HCT116 (cell line): ENCODE measurements around the gene CDH11. TPM values are rescaled to one million over a fixed set of nuclear protein-coding genes. Genes with fewer than 3 reads are reported as not detected.

Experiments
- ATAC-seq: fragments of 200-7000 bp; cut with Tn5 transposase; 2 replicates; pipeline ENCODE4 v1.9.1; 2020; ENCODE audit warnings: mild to moderate bottlenecking, moderate library complexity
- BruUV-seq: library from RNA; stranded (reverse); fragments of 400-500 nt; replicated peaks from 2 replicates; lab custom pipeline; 2021; lab: Mats Ljungman, UMichigan
- CTCF ChIA-PET: fragments of 300-600 bp; sonication (Branson Sonifier 250); formaldehyde crosslinking; loops from one replicate; lab custom pipeline; 2021; ENCODE audit warnings: antibody characterized with exemption; lab: Charles Lee
- POLR2A ChIA-PET: fragments of 300-600, 350-600 bp; sonication (Branson Sonifier 250); formaldehyde crosslinking; loops from one replicate; lab custom pipeline; 2021; ENCODE audit warnings: antibody characterized with exemption; lab: Charles Lee
- RAD21 ChIA-PET, 2 experiments: fragments of 300-600 bp; sonication (Branson Sonifier 250); formaldehyde crosslinking; loops; one replicate each; lab custom pipeline; 2023; ENCODE audit warnings: low total read pairs in 2 of 2; ENCODE audit not compliant: uncharacterized antibody in 2 of 2, unreplicated experiment in 2 of 2, low non-redundant PET in 1 of 2; lab: Charles Lee
- DNase-seq: peaks from one replicate; pipeline ENCODE4 v3.0.0-alpha.2; 2010; ENCODE audit warnings: low read depth, low spot score
- H2AFZ ChIP-seq: fragments of 200-600 bp; shearing (Covaris generic), sonication (generic); 2 replicates; pipeline ENCODE4 v1.6.1; 2017; ENCODE audit warnings: low read depth, mixed run types, mixed read lengths, antibody characterized with exemption, low read length; ENCODE audit not compliant: poor library complexity, severe bottlenecking
- H3K27ac ChIP-seq: 2 replicates; pipeline ENCODE4 v1.5.1; 2012; ENCODE audit warnings: low read depth, low read length
- H3K27me3 ChIP-seq: fragments of 200-600 bp; sonication (generic); 2 replicates; pipeline ENCODE4 v1.6.1; 2016; ENCODE audit warnings: mixed run types, low read length, mixed read lengths; ENCODE audit not compliant: insufficient read depth
- H3K36me3 ChIP-seq, 2 experiments: fragments of 200-500 bp in 1 of 2; fragments of 200-600 bp in 1 of 2; sonication (Bioruptor generic) in 1 of 2; sonication (generic) in 1 of 2; 2 replicates each; pipeline versions ENCODE4 v1.5.1 to v1.6.1; 2014 to 2016; ENCODE audit warnings: low read length in 2 of 2, inconsistent platforms in 1 of 2, mixed read lengths in 1 of 2, mixed run types in 1 of 2; ENCODE audit not compliant: insufficient read depth in 2 of 2, control insufficient read depth in 1 of 2
- H3K4me1 ChIP-seq, 2 experiments: fragments of 200-600 bp in 1 of 2; sonication (generic) in 1 of 2; 2 replicates each; pipeline versions ENCODE4 v1.5.1 to v1.6.1; 2012 to 2017; ENCODE audit warnings: low read length in 2 of 2, inconsistent platforms in 1 of 2, mild to moderate bottlenecking in 1 of 2, mixed read lengths in 1 of 2, mixed run types in 1 of 2, moderate library complexity in 1 of 2; ENCODE audit not compliant: insufficient read depth in 2 of 2, control insufficient read depth in 1 of 2
- H3K4me2 ChIP-seq: fragments of 200-600 bp; sonication (generic); 2 replicates; pipeline ENCODE4 v1.6.1; 2017; ENCODE audit warnings: mixed run types, low read length, mixed read lengths
- H3K4me3 ChIP-seq, 2 experiments: fragments of 200-600 bp in 1 of 2; sonication (generic) in 1 of 2; replicated peaks in 1 of 2; 2 replicates each; pipeline ENCODE4 v1.5.1; 2011 to 2016; ENCODE audit warnings: low read length in 2 of 2, control low read depth in 1 of 2, low read depth in 1 of 2, mild to moderate bottlenecking in 1 of 2, mixed read lengths in 1 of 2, mixed run types in 1 of 2
- H3K79me2 ChIP-seq: fragments of 200-600 bp; sonication (generic); 2 replicates; pipeline ENCODE4 v1.6.1; 2017; ENCODE audit warnings: mild to moderate bottlenecking, mixed run types, low read length, moderate library complexity, mixed read lengths; ENCODE audit not compliant: insufficient read depth
- H3K9ac ChIP-seq: fragments of 200-600 bp; sonication (generic); 2 replicates; pipeline ENCODE4 v1.6.1; 2016; ENCODE audit warnings: low read length, mixed read lengths
- H3K9me2 ChIP-seq: fragments of 200-600 bp; sonication (generic), shearing (Covaris generic); 2 replicates; pipeline ENCODE4 v1.6.1; 2017; ENCODE audit warnings: mixed run types, mild to moderate bottlenecking, moderate library complexity; ENCODE audit not compliant: insufficient read depth
- H3K9me3 ChIP-seq, 2 experiments: fragments of 200-500 bp in 1 of 2; fragments of 200-600 bp in 1 of 2; sonication (Bioruptor generic) in 1 of 2; sonication (generic) in 1 of 2; 2 replicates each; pipeline ENCODE4 v1.6.1; 2014 to 2017; ENCODE audit warnings: low read length in 2 of 2, mixed read lengths in 2 of 2, inconsistent platforms in 1 of 2, low read depth in 1 of 2, mild to moderate bottlenecking in 1 of 2, mixed run types in 1 of 2, moderate library complexity in 1 of 2; ENCODE audit not compliant: control insufficient read depth in 1 of 2, insufficient read depth in 1 of 2
- H4K20me1 ChIP-seq: fragments of 200-600 bp; sonication (generic), shearing (Covaris generic); 2 replicates; pipeline ENCODE4 v1.6.1; 2017; ENCODE audit warnings: mixed run types, mild to moderate bottlenecking, moderate library complexity; ENCODE audit not compliant: insufficient read depth
- CBX3 ChIP-seq: IDR thresholded peaks from 2 replicates; pipeline ENCODE4 v1.6.1; 2012; ENCODE audit warnings: low read depth
- CTCF ChIP-seq, 3 experiments: fragments of 200-600 bp in 1 of 3; sonication (generic) in 1 of 3; IDR thresholded peaks in 2 of 3; conservative IDR thresholded peaks in 1 of 3; 2 replicates each; pipeline ENCODE4 v1.5.1; 2012 to 2017; ENCODE audit warnings: low read depth in 2 of 3, low read length in 2 of 3, antibody characterized with exemption in 1 of 3, borderline replicate concordance in 1 of 3, control low read depth in 1 of 3, mild to moderate bottlenecking in 1 of 3, mixed read lengths in 1 of 3, mixed run types in 1 of 3, moderate library complexity in 1 of 3; ENCODE audit not compliant: insufficient read depth in 1 of 3
- FOSL1 ChIP-seq: IDR thresholded peaks from 2 replicates; pipeline ENCODE4 v1.6.1; 2012; ENCODE audit warnings: low read depth
- RAD21 ChIP-seq: IDR thresholded peaks from 2 replicates; pipeline ENCODE4 v1.6.1; 2012; ENCODE audit warnings: low read depth, mild to moderate bottlenecking
- REST ChIP-seq: IDR thresholded peaks from 2 replicates; pipeline ENCODE4 v1.6.1; 2012; ENCODE audit warnings: low read depth
- YY1 ChIP-seq: IDR thresholded peaks from 2 replicates; pipeline ENCODE4 v1.6.1; 2011; ENCODE audit warnings: low read length, low read depth, moderate library complexity, mild to moderate bottlenecking; ENCODE audit not compliant: insufficient replicate concordance; ENCODE audit errors: extremely low read depth
- intact Hi-C: fragments of 100-400 bp; cut with micrococcal nuclease; formaldehyde crosslinking; loops from 2 replicates; pipeline ENCODE4 v1.10.0; 2022
- total RNA-seq: library from RNA; stranded (reverse); gene quantifications from one replicate; pipeline ENCODE4 v1.2.1, GENCODE V29; 2021; ENCODE audit not compliant: unreplicated experiment
- TF ChIP-seq, protein P1 (sequence below): IDR thresholded peaks from 2 replicates; pipeline ENCODE4 v1.6.1; 2012

Gene CDH11
- total RNA-seq, 1 experiment from 2014 or later: 0.52 TPM

DNA sequence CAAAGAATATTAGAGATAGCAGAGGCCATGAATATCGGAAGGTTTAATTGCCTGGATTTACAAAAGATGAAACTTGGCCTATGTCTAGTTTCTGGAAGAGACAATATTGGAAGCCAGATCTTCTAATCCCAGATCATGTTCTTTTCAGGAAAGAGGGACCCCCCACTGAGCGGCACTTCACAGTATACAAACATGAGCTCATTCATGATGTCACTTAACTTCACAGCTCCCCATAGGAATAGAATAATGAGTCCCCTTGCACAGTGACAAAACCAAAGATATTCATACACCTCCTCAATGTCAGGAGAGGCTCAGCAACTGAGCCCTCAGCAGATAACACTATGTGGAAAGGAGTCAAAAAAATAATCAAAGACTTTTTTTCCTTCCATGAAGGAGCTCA lies 147.5 kb downstream of the CDH11 start:
- no peaks in the 10 kb centered on the region for H4K20me1 ChIP-seq
- no peaks in the 10 kb centered on the region for H3K27me3 ChIP-seq
- no peak overlapping the region for H3K4me2 ChIP-seq
- no peak for TF ChIP-seq YY1
- no peak for TF ChIP-seq REST
- TF ChIP-seq, protein P1, sequence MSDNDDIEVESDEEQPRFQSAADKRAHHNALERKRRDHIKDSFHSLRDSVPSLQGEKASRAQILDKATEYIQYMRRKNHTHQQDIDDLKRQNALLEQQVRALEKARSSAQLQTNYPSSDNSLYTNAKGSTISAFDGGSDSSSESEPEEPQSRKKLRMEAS: no peak
- no peak for TF ChIP-seq FOSL1
- TF ChIP-seq CBX3: no peak
- no peak for TF ChIP-seq RAD21
- TF ChIP-seq CTCF (IDR thresholded peaks at IDR 0.05 in 2 of 3, conservative IDR thresholded peaks at IDR 0.05 in 1 of 3; ENCODE audit: borderline replicate concordance in 1 of 3, insufficient read depth in 1 of 3, low read depth in 2 of 3, low read length in 2 of 3): no peak
- no peak overlapping the region for H3K27ac ChIP-seq
- H3K36me3 ChIP-seq: no peaks in the 10 kb centered on the region
- H3K9me3 ChIP-seq: peaks cover 23 to 36% of the 10 kb centered on the region in 2 experiments; a peak in 2 of 4 replicates
- ChIA-PET CTCF (no interaction called here), RAD21 (no interaction called here), POLR2A (no interaction called here)
- H2AFZ ChIP-seq: no peak overlapping the region
- H3K9me2 ChIP-seq: no peaks in the 10 kb centered on the region
- no peak overlapping the region for H3K4me3 ChIP-seq
- ATAC-seq (no peak), DNase-seq (no peak)
- intact Hi-C loops: no loop called here
- H3K4me1 ChIP-seq: no peaks in the 10 kb centered on the region
- H3K9ac ChIP-seq: no peak overlapping the region
- BruUV-seq: no TSS peak
- H3K79me2 ChIP-seq: no peaks in the 10 kb centered on the region
